HepG2 (cell line): ENCODE results near the gene TMEM219. TPM values are rescaled to one million over a fixed set of nuclear protein-coding genes. Genes with fewer than 3 reads are reported as not detected.

Source experiments
- IKZF4 ChIP-seq: sonication (generic); formaldehyde crosslinking; IDR thresholded peaks from 2 replicates; pipeline ENCODE4 v1.5.1; 2020; ENCODE audit warnings: borderline replicate concordance, mild to moderate bottlenecking, low read depth, missing genetic modification reagents; ENCODE audit errors: not compliant biosample characterization
- POLR2AphosphoS5 ChIP-seq: IDR thresholded peaks from 2 replicates; pipeline ENCODE4 v1.6.1; 2012; ENCODE audit warnings: low read depth, low read length
- STAG1 ChIP-seq: sonication (generic); formaldehyde crosslinking; IDR thresholded peaks from 2 replicates; pipeline ENCODE4 v1.4.0; 2020; ENCODE audit warnings: missing genetic modification reagents
- U2AF1 ChIP-seq: fragments of 200-400 bp; formaldehyde crosslinking; optimal IDR thresholded peaks from 2 replicates; pipeline ENCODE3; 2017; ENCODE audit warnings: mild to moderate bottlenecking, low read depth, low read length
- ZNF160 ChIP-seq: sonication (generic); formaldehyde crosslinking; IDR thresholded peaks from 2 replicates; pipeline ENCODE4 v1.8.0; 2022; ENCODE audit warnings: mild to moderate bottlenecking, inconsistent platforms, missing genetic modification reagents
- ZNF331 ChIP-seq: sonication (generic); formaldehyde crosslinking; IDR thresholded peaks from 2 replicates; pipeline ENCODE4 v1.4.0; 2020; ENCODE audit warnings: missing genetic modification reagents
- ZNF543 ChIP-seq: sonication (generic); formaldehyde crosslinking; IDR thresholded peaks from 2 replicates; pipeline ENCODE4 v1.4.0; 2020; ENCODE audit warnings: mild to moderate bottlenecking, missing genetic modification reagents
- ZNF776 ChIP-seq: sonication (generic); formaldehyde crosslinking; IDR thresholded peaks from 2 replicates; pipeline ENCODE4 v1.4.0; 2020; ENCODE audit warnings: mild to moderate bottlenecking, missing genetic modification reagents
- ZNF891 ChIP-seq: sonication (generic); formaldehyde crosslinking; IDR thresholded peaks from 2 replicates; pipeline ENCODE4 v1.5.0; 2020; ENCODE audit warnings: mild to moderate bottlenecking, missing genetic modification reagents
- polyA plus RNA-seq, 8 experiments: library from polyadenylated mRNA; depleted of rRNA in 3 of 8; stranded (reverse) in 7 of 8; unstranded in 1 of 8; fragments of >200 nt; fragmentation: Illumina TruSeq in 4 of 8; extraction: Trizol in 4 of 8; gene quantifications; 2 replicates each; pipeline versions ENCODE4 v1.2.1 to v1.2.3, GENCODE V29; 2011 to 2016; ENCODE audit warnings: low read depth in 4 of 8, missing spikeins in 1 of 8, mixed read lengths in 1 of 8; ENCODE audit not compliant: insufficient read depth in 1 of 8
- total RNA-seq, 5 experiments: library from RNA; depleted of rRNA; stranded (reverse); fragments of >200 nt; fragmentation: Illumina TruSeq; extraction: Trizol; gene quantifications; 2 replicates each; pipeline ENCODE4 v1.2.3, GENCODE V29; 2016; ENCODE audit warnings: low read depth in 1 of 5
- TF ChIP-seq, protein P1 (sequence below): sonication (generic); formaldehyde crosslinking; IDR thresholded peaks from 2 replicates; pipeline ENCODE4 v1.4.0; 2020; ENCODE audit warnings: missing genetic modification reagents
- TF ChIP-seq, protein P2 (sequence below): sonication (generic); formaldehyde crosslinking; IDR thresholded peaks from 2 replicates; pipeline ENCODE4 v1.5.1; 2020; ENCODE audit warnings: mild to moderate bottlenecking, moderate library complexity, missing genetic modification reagents
- TF ChIP-seq, protein P3 (sequence below): sonication (generic); formaldehyde crosslinking; IDR thresholded peaks from 2 replicates; pipeline ENCODE4 v1.4.0; 2020; ENCODE audit warnings: mild to moderate bottlenecking, missing genetic modification reagents
- TF ChIP-seq, protein P4 (sequence below): sonication (generic); formaldehyde crosslinking; IDR thresholded peaks from 2 replicates; pipeline ENCODE4 v1.4.0; 2020; ENCODE audit warnings: mild to moderate bottlenecking, missing genetic modification reagents, borderline replicate concordance

TMEM219 gene
- total and polyA plus RNA-seq, 2 of the 13 experiments (the other 11 are each of a cell fraction or from before 2014, with no cell fraction given): 105 to 115 TPM

DNA sequence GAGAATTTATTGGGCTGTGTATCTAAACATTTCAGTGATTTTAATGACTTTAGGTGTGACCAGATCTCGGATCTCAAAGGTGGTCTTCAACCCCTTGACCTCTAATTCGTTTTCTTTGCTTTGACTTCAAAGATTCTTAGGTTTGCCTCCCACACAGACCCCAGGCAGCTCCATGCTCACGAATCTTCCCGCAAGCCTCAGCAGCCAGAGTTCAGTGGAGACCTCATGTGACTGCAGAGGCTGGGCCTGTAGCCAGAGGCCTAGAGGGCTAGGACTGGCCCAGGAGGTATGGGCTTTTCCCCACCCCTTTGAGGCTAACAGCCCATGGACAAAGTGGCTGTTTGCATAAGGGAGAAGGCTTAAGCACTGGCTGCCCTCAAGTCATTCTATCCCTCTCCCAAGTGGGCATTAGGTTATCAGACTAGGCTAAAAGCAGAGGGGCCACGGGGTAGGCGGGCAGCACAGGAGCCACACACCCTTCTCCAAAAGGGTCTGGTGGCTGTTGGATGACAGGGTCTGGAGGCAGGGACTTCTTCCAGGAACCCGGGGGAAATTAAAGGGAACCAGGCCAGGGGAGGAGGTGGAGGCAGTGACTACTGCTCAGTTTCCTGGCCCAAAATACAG, 30.6 kb downstream of the TMEM219 start (continued):
- TF ChIP-seq, protein P1, sequence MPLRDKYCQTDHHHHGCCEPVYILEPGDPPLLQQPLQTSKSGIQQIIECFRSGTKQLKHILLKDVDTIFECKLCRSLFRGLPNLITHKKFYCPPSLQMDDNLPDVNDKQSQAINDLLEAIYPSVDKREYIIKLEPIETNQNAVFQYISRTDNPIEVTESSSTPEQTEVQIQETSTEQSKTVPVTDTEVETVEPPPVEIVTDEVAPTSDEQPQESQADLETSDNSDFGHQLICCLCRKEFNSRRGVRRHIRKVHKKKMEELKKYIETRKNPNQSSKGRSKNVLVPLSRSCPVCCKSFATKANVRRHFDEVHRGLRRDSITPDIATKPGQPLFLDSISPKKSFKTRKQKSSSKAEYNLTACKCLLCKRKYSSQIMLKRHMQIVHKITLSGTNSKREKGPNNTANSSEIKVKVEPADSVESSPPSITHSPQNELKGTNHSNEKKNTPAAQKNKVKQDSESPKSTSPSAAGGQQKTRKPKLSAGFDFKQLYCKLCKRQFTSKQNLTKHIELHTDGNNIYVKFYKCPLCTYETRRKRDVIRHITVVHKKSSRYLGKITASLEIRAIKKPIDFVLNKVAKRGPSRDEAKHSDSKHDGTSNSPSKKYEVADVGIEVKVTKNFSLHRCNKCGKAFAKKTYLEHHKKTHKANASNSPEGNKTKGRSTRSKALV (CRISPR knock-in tag): no peak
- TF ChIP-seq ZNF160 (CRISPR knock-in tag) (no peak), ZNF543 (CRISPR knock-in tag) (no peak), ZNF776 (CRISPR knock-in tag) (no peak), U2AF1 (peak; percentile 31), STAG1 (CRISPR knock-in tag) (no peak), IKZF4 (CRISPR knock-in tag) (no peak), ZNF331 (no peak), ZNF891 (CRISPR knock-in tag) (no peak), POLR2AphosphoS5 (peak; percentile 31; the same call in 1 of the 2 replicates)
- TF ChIP-seq, protein P2, sequence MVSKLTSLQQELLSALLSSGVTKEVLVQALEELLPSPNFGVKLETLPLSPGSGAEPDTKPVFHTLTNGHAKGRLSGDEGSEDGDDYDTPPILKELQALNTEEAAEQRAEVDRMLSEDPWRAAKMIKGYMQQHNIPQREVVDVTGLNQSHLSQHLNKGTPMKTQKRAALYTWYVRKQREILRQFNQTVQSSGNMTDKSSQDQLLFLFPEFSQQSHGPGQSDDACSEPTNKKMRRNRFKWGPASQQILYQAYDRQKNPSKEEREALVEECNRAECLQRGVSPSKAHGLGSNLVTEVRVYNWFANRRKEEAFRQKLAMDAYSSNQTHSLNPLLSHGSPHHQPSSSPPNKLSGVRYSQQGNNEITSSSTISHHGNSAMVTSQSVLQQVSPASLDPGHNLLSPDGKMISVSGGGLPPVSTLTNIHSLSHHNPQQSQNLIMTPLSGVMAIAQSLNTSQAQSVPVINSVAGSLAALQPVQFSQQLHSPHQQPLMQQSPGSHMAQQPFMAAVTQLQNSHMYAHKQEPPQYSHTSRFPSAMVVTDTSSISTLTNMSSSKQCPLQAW (CRISPR knock-in tag): no peak
- TF ChIP-seq, protein P3, sequence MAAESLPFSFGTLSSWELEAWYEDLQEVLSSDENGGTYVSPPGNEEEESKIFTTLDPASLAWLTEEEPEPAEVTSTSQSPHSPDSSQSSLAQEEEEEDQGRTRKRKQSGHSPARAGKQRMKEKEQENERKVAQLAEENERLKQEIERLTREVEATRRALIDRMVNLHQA: no peak
- TF ChIP-seq, protein P4, sequence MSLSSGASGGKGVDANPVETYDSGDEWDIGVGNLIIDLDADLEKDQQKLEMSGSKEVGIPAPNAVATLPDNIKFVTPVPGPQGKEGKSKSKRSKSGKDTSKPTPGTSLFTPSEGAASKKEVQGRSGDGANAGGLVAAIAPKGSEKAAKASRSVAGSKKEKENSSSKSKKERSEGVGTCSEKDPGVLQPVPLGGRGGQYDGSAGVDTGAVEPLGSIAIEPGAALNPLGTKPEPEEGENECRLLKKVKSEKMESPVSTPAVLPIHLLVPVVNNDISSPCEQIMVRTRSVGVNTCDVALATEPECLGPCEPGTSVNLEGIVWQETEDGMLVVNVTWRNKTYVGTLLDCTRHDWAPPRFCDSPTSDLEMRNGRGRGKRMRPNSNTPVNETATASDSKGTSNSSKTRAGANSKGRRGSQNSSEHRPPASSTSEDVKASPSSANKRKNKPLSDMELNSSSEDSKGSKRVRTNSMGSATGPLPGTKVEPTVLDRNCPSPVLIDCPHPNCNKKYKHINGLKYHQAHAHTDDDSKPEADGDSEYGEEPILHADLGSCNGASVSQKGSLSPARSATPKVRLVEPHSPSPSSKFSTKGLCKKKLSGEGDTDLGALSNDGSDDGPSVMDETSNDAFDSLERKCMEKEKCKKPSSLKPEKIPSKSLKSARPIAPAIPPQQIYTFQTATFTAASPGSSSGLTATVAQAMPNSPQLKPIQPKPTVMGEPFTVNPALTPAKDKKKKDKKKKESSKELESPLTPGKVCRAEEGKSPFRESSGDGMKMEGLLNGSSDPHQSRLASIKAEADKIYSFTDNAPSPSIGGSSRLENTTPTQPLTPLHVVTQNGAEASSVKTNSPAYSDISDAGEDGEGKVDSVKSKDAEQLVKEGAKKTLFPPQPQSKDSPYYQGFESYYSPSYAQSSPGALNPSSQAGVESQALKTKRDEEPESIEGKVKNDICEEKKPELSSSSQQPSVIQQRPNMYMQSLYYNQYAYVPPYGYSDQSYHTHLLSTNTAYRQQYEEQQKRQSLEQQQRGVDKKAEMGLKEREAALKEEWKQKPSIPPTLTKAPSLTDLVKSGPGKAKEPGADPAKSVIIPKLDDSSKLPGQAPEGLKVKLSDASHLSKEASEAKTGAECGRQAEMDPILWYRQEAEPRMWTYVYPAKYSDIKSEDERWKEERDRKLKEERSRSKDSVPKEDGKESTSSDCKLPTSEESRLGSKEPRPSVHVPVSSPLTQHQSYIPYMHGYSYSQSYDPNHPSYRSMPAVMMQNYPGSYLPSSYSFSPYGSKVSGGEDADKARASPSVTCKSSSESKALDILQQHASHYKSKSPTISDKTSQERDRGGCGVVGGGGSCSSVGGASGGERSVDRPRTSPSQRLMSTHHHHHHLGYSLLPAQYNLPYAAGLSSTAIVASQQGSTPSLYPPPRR (CRISPR knock-in tag): no peak
- TF ChIP-seq, all 625 proteins: peak for 7
